OCI-LY7 (cell line): ENCODE data around the gene ANLN. TPM values are rescaled to one million over a fixed set of nuclear protein-coding genes. Genes with fewer than 3 reads are reported as not detected.
"Not testable (repeated sequence)": the region's sequence is repeated elsewhere in the genome, so short reads cannot be mapped to it uniquely, and the experiment has no call there.

Source experiments
- BruUV-seq: library from RNA; stranded (reverse); fragments of 400-500 nt; replicated peaks from 2 replicates; lab custom pipeline; 2021; lab: Mats Ljungman, UMichigan
- CTCF ChIA-PET: fragments of 300-600 bp; sonication (Branson Sonifier 250); formaldehyde crosslinking; loops from one replicate; lab custom pipeline; 2022; ENCODE audit warnings: antibody characterized with exemption; ENCODE audit not compliant: unreplicated experiment; lab: Charles Lee
- POLR2A ChIA-PET: fragments of 300-600 bp; sonication (Branson Sonifier 250); formaldehyde crosslinking; loops from one replicate; lab custom pipeline; 2022; ENCODE audit warnings: antibody characterized with exemption; lab: Charles Lee
- DNase-seq: peaks from one replicate; pipeline ENCODE4 v3.0.0-alpha.2; 2015; ENCODE audit warnings: low spot score
- H2AFZ ChIP-seq: fragments of 200-600 bp; sonication (generic), shearing (Covaris generic); 2 replicates; pipeline ENCODE4 v1.6.1; 2014; ENCODE audit warnings: mild to moderate bottlenecking, antibody characterized with exemption, low read length, moderate library complexity
- H3K27ac ChIP-seq: fragments of 200-600 bp; sonication (generic); 2 replicates; pipeline ENCODE4 v1.5.1; 2014; ENCODE audit warnings: mixed run types, low read depth, mild to moderate bottlenecking, moderate library complexity, low read length, inconsistent platforms; ENCODE audit not compliant: poor library complexity, severe bottlenecking
- H3K36me3 ChIP-seq: fragments of 200-600 bp; sonication (generic); 2 replicates; pipeline ENCODE4 v1.6.1; 2014; ENCODE audit warnings: mild to moderate bottlenecking, antibody characterized with exemption, low read length, moderate library complexity, mixed read lengths; ENCODE audit not compliant: insufficient read depth
- H3K4me1 ChIP-seq: fragments of 200-600 bp; sonication (generic); 2 replicates; pipeline ENCODE4 v1.5.1; 2014; ENCODE audit warnings: mild to moderate bottlenecking, low read length; ENCODE audit not compliant: insufficient read depth, poor library complexity, severe bottlenecking
- H3K4me2 ChIP-seq: fragments of 200-600 bp; sonication (generic); 2 replicates; pipeline ENCODE4 v1.6.1; 2014; ENCODE audit warnings: mild to moderate bottlenecking, low read length
- H3K4me3 ChIP-seq: fragments of 200-600 bp; sonication (generic); 2 replicates; pipeline ENCODE4 v1.5.1; 2014; ENCODE audit warnings: mild to moderate bottlenecking, low read depth, low read length; ENCODE audit not compliant: poor library complexity, severe bottlenecking
- H3K79me2 ChIP-seq: fragments of 200-600 bp; sonication (generic); 2 replicates; pipeline ENCODE4 v1.6.1; 2016; ENCODE audit warnings: low read depth, mild to moderate bottlenecking, low read length, moderate library complexity, mixed read lengths; ENCODE audit not compliant: insufficient read depth
- H3K9me2 ChIP-seq: fragments of 200-600 bp; sonication (generic); 2 replicates; pipeline ENCODE4 v1.6.1; 2016; ENCODE audit warnings: mild to moderate bottlenecking, low read length, mixed read lengths; ENCODE audit not compliant: insufficient read depth
- H3K9me3 ChIP-seq: fragments of 200-600 bp; sonication (generic); 2 replicates; pipeline ENCODE4 v1.6.1; 2014; ENCODE audit warnings: mild to moderate bottlenecking, mixed run types, low read length, mixed read lengths
- H4K20me1 ChIP-seq: fragments of 200-600 bp; sonication (generic); 2 replicates; pipeline ENCODE4 v1.6.1; 2014; ENCODE audit warnings: mild to moderate bottlenecking, antibody characterized with exemption, low read length, moderate library complexity, mixed read lengths; ENCODE audit not compliant: insufficient read depth
- EZH2phosphoT487 ChIP-seq: fragments of 200-600 bp; sonication (generic); IDR thresholded peaks from 2 replicates; pipeline ENCODE4 v1.6.1; 2018; ENCODE audit warnings: low read depth, borderline replicate concordance, mild to moderate bottlenecking, mixed run types, antibody characterized with exemption, low read length, moderate library complexity, mixed read lengths
- intact Hi-C: fragments of 100-400 bp; cut with micrococcal nuclease; formaldehyde crosslinking; loops from one replicate; pipeline ENCODE4 v1.10.0; 2022; ENCODE audit not compliant: unreplicated experiment
- total RNA-seq, 2 experiments: library from RNA; depleted of rRNA in 1 of 2; stranded (reverse); fragments of >200 nt in 1 of 2; shearing (Covaris generic) in 1 of 2; gene quantifications; 2 replicates each; pipeline ENCODE4 v1.2.3, GENCODE V29; 2014 to 2022
- TF ChIP-seq, protein P1 (sequence below): fragments of 200-600 bp; sonication (generic); conservative IDR thresholded peaks from 2 replicates; pipeline ENCODE4 v1.5.1; 2014; ENCODE audit warnings: mild to moderate bottlenecking, antibody characterized with exemption, low read length, moderate library complexity, mixed read lengths

Gene ANLN
- total RNA-seq, 2 experiments from 2014 or later: 56.5 to 71.0 TPM

- intact Hi-C loops: no loop called here
- Histone ChIP-seq H3K9me3 (no peaks in the 10 kb centered on the region), H4K20me1 (no peaks in the 10 kb centered on the region), H3K4me3 (no peak overlapping the region), H3K27ac (no peak overlapping the region), H3K4me1 (no peaks in the 10 kb centered on the region), H3K4me2 (no peak overlapping the region), H3K36me3 (no peaks in the 10 kb centered on the region), H3K9me2 (no peaks in the 10 kb centered on the region), H2AFZ (no peak overlapping the region), H3K79me2 (no peaks in the 10 kb centered on the region)
- ChIA-PET CTCF (no interaction called here), POLR2A (interaction anchor here (0.6 to 1.1 kb wide), 2 partner anchors 8 to 986 kb away, joined by 3 read pairs; partner anchors contain the start of gene ANLN)
- DNase-seq: no peak
- BruUV-seq: no TSS peak
- TF ChIP-seq EZH2phosphoT487: no peak
- TF ChIP-seq, protein P1, sequence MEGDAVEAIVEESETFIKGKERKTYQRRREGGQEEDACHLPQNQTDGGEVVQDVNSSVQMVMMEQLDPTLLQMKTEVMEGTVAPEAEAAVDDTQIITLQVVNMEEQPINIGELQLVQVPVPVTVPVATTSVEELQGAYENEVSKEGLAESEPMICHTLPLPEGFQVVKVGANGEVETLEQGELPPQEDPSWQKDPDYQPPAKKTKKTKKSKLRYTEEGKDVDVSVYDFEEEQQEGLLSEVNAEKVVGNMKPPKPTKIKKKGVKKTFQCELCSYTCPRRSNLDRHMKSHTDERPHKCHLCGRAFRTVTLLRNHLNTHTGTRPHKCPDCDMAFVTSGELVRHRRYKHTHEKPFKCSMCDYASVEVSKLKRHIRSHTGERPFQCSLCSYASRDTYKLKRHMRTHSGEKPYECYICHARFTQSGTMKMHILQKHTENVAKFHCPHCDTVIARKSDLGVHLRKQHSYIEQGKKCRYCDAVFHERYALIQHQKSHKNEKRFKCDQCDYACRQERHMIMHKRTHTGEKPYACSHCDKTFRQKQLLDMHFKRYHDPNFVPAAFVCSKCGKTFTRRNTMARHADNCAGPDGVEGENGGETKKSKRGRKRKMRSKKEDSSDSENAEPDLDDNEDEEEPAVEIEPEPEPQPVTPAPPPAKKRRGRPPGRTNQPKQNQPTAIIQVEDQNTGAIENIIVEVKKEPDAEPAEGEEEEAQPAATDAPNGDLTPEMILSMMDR: no peak
These were observed 8.6 kb upstream of the ANLN start for GRCh38 chr7:36381056-36381455.

- H3K4me3 ChIP-seq, DNase-seq, H3K9me3 ChIP-seq, H2AFZ ChIP-seq, H3K79me2 ChIP-seq, H4K20me1 ChIP-seq, H3K27ac ChIP-seq, H3K36me3 ChIP-seq, H3K9me2 ChIP-seq, intact Hi-C loops, H3K4me1 ChIP-seq, CTCF ChIA-PET, BruUV-seq, H3K4me2 ChIP-seq: not testable (repeated sequence)
- POLR2A ChIA-PET: interaction anchor here (0.6 kb wide), 1 partner anchor 9 kb away, joined by 3 read pairs; no protein-coding TSS in a partner anchor
These were observed 6.4 kb upstream of the ANLN start for GRCh38 chr7:36383284-36383683.

DNA sequence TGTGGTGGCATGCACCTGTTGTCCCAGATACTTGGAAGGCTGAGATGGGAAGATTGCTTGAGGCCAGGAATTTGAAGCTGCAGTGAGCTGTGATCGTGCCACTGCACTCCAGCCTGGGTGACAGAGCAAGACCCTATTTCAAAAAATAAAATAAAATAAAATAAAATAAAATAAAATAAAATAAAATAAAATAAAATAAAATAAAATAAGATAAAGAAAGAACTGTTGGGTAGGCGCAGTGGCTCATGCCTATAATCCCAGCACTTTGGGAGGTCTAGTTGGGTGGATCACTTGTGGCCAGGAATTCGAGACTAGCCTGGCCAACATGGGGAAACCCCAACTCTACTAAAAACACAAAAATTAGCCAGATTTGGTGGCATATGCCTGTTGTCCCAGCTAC lies 4.0 kb upstream of the ANLN start:
- H2AFZ ChIP-seq, H3K4me1 ChIP-seq, H3K9me3 ChIP-seq, H3K4me2 ChIP-seq, H4K20me1 ChIP-seq, BruUV-seq, H3K79me2 ChIP-seq, H3K4me3 ChIP-seq, intact Hi-C loops, POLR2A ChIA-PET, H3K36me3 ChIP-seq, H3K9me2 ChIP-seq, DNase-seq, H3K27ac ChIP-seq, CTCF ChIA-PET: not testable (repeated sequence)
